HEK293 (cell line): ENCODE measurements around the gene COL15A1.

ENCODE experiments used
- REST ChIP-seq: fragments of 450-650 bp; formaldehyde crosslinking; IDR thresholded peaks from 2 replicates; pipeline ENCODE4 v1.5.1; 2016; ENCODE audit warnings: missing biosample characterization, missing genetic modification characterization
- ZNF10 ChIP-seq: fragments of 450-650 bp; formaldehyde crosslinking; IDR thresholded peaks from 2 replicates; pipeline ENCODE4 v1.5.1; 2017; ENCODE audit warnings: missing biosample characterization, missing genetic modification characterization
- ZNF292 ChIP-seq: fragments of 450-650 bp; formaldehyde crosslinking; IDR thresholded peaks from 2 replicates; pipeline ENCODE4 v1.5.1; 2016; ENCODE audit warnings: low read depth, missing biosample characterization, missing genetic modification characterization, borderline replicate concordance
- ZNF561 ChIP-seq: fragments of 450-650 bp; IDR thresholded peaks from 2 replicates; pipeline ENCODE4 v1.5.1; 2018; ENCODE audit warnings: missing biosample characterization, missing genetic modification characterization, borderline replicate concordance
- ZNF629 ChIP-seq: fragments of 450-650 bp; formaldehyde crosslinking; IDR thresholded peaks from 2 replicates; pipeline ENCODE4 v1.5.1; 2017; ENCODE audit warnings: missing biosample characterization, missing genetic modification characterization
- ZSCAN30 ChIP-seq: fragments of 450-650 bp; IDR thresholded peaks from 2 replicates; pipeline ENCODE4 v1.5.1; 2018; ENCODE audit warnings: missing biosample characterization, mild to moderate bottlenecking, missing genetic modification characterization, moderate library complexity
- ZXDB ChIP-seq: fragments of 450-650 bp; formaldehyde crosslinking; IDR thresholded peaks from 2 replicates; pipeline ENCODE4 v1.5.1; 2016; ENCODE audit warnings: missing biosample characterization, missing genetic modification characterization

- TF ChIP-seq ZNF629 (tag by site-specific recombination) = no peak
- TF ChIP-seq ZSCAN30 (tag by site-specific recombination) = no peak
- TF ChIP-seq ZNF292 (tag by site-specific recombination) = no peak
- no peak for TF ChIP-seq ZNF561 (tag by site-specific recombination)
- TF ChIP-seq ZNF10 (tag by site-specific recombination) = no peak
- TF ChIP-seq REST (tag by site-specific recombination) = no peak
- no peak for TF ChIP-seq ZXDB (tag by site-specific recombination)
Measured at GRCh38 chr9:99083051-99083450, 139.3 kb downstream of the COL15A1 start.
